ENCODE data around the gene RELCH.
A peak's percentile ranks its signal among the peaks of the same experiment; 100 is the strongest.

Gene RELCH

DNA sequence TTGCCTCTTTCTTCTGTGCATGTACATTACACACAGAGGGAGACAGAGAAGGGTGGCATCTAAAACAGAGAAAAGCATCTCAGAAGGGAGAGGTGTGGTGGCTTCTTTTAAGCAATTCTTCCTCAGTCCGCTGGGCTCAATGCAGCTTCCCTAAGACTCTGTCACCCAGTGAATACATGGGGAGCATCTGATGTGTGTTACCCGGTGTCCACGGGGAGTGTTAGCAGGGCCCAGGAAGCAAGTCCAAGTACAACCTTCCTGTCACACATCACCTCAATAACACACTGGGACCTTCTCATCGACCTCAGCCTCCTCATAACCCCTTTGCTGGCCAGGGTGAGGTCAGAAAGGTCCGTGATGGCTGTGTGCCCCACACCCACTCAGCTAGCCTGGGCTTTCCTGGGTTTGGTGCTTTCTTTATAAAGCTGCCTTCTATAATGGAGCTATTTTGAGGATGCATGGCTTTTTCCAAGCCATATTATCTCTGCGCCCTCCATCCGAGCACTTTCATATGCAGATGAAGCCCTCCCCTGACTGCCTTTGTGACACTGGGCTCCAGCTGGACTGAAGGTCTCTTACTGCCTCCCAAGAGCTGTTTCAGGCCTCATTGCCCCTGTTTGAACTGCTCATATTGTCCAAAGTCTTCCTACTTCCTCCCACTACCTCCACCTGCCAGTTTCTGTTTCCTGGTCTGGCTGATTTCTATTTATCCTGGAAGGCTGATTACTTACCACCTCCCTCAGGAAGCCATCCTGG is 159.5 kb downstream of the RELCH start:
- H3K4me1 Mint-ChIP-seq, result no peaks in the 10 kb centered on the region
- no peaks in the 10 kb centered on the region for H3K36me3 Mint-ChIP-seq
- no peak overlapping the region for H3K4me3 Mint-ChIP-seq
- no peak for ATAC-seq
- no peaks in the 10 kb centered on the region for H3K9me3 Mint-ChIP-seq
- no peak overlapping the region for H3K27ac Mint-ChIP-seq
- H3K27me3 Mint-ChIP-seq, result no peaks in the 10 kb centered on the region

DNA sequence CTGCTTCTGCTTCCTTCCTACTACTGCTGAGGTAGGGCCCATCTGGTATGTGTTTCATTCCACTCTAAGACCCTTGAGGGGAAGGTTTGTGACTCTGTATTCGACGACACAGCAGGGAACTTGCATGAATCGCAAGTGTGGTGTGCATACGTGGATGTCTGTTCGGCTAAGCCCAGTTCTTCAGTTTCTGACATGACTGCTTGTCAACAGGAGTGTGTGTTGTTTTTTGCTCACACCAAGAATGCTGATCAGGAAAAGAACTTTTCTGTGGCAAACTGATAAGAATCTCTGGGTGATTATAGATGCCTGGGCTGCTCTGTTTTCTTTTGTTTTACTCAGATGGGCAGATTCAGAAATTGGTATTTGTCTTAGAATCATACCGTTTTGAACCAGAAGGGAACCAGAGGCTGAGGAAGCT is 160.0 kb downstream of the RELCH start:
- Mint-ChIP-seq H3K27me3 (no peaks in the 10 kb centered on the region), H3K27ac (no peak overlapping the region), H3K4me3 (no peak overlapping the region), H3K4me1 (no peaks in the 10 kb centered on the region), H3K36me3 (no peaks in the 10 kb centered on the region), H3K9me3 (no peaks in the 10 kb centered on the region)
- no peak for ATAC-seq

DNA sequence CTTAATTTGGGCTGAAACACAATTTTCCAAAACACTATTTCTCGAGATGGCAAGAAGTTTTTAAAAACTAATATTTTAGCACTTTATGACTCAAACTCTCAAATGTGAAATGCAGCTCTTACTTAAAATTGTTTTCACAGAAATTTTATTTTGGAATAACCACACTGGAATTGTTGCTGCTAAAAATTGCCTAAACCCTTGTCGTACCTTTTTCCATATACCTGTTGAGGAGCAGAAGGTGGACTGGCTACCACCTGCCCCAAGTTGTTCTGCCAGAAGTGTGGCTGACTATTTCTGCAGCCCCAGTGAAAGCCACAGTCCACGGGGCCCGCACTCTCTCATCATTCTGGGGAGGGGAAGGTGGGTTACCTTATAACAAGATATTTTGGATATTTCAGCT is 161.4 kb downstream of the RELCH start:
- Mint-ChIP-seq H3K36me3 (no peaks in the 10 kb centered on the region), H3K4me1 (no peaks in the 10 kb centered on the region), H3K9me3 (no peaks in the 10 kb centered on the region), H3K4me3 (no peak overlapping the region), H3K27me3 (no peaks in the 10 kb centered on the region), H3K27ac (no peak overlapping the region)
- ATAC-seq, result no peak

DNA sequence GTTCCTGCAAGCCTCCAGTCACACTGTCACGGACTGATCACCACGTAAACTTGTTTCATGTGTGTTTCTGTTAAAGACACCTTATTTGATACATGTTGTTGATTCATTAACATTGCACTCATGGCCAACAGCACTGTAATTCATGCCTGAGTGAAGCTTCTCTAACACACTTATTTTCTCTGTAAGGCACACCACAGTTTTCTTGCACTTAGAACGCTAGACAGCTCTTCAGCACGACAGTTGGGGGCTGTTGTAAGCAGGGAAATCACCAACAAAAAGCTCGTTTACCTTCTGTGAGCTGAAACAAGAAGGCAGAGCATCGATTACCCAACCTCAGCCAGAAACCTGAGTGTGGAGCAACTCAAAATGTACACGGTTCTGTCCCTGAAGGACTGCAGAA is 166.1 kb downstream of the RELCH start:
- no peaks in the 10 kb centered on the region for H3K36me3 Mint-ChIP-seq
- no peaks in the 10 kb centered on the region for H3K4me1 Mint-ChIP-seq
- no peak overlapping the region for H3K27ac Mint-ChIP-seq
- ATAC-seq, result no peak
- H3K9me3 Mint-ChIP-seq, result no peaks in the 10 kb centered on the region
- no peaks in the 10 kb centered on the region for H3K27me3 Mint-ChIP-seq
- no peak overlapping the region for H3K4me3 Mint-ChIP-seq

DNA sequence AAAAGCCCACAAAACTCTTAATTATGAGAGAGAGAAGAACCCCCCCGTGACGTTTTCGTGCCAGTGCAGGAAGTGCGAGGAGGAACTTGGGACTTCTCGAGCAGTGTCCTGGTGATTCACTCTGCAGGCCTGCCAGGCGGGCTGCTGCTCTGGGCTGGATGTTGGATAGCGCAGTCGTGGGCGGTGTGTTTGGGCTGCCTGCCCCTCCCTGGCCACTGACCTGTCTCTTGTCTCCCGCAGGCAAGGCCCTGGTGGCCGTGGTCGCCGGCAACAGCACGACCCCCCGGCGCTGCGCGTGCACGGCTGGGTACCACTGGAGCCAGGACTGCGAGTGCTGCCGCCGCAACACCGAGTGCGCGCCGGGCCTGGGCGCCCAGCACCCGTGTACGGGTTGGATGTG is 167.1 kb downstream of the RELCH start:
- Mint-ChIP-seq H3K9me3 (no peaks in the 10 kb centered on the region), H3K27ac (no peak overlapping the region), H3K36me3 (no peaks in the 10 kb centered on the region), H3K27me3 (no peaks in the 10 kb centered on the region), H3K4me1 (no peaks in the 10 kb centered on the region), H3K4me3 (no peak overlapping the region)
- ATAC-seq, result peak; percentile 39

DNA sequence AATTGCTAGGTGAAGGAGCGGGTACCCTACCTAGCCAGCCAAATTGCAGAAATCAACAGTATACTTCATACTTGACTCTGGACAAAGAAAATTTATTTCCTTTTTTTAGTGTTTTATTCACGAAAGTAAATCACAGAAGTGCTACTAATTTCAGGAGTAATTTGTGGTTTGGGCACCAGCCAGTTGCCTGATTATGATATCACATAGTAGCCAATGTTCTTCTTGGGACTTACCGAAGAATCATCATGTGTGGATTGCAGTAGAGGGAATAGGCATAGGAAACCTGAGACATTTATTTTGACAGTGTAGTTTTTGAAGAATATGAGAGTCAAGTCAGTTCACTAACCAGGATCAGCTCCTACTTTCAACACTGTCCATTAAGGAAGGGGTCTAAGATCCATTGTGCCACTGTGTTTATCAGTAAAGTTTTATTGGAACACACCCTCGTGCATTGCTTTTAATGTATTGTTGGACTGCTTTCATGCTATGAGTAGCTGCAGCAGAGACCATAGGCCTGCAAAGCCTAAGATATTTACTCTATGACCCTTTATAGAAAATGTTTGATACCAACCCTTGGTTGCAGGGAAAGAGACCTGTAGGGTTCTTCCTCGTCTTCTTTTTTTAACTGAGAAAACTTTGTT is 170.1 kb downstream of the RELCH start:
- Mint-ChIP-seq H3K27ac (no peak overlapping the region), H3K27me3 (peaks cover 19% of the 10 kb centered on the region), H3K4me1 (no peaks in the 10 kb centered on the region), H3K36me3 (no peaks in the 10 kb centered on the region), H3K4me3 (no peak overlapping the region), H3K9me3 (no peaks in the 10 kb centered on the region)
- peak; percentile 9 for ATAC-seq
